Measurements from ENCODE around the gene PTPRG. TPM values are rescaled to one million over a fixed set of nuclear protein-coding genes. Genes with fewer than 3 reads are reported as not detected.

PTPRG gene
- polyA plus RNA-seq, 3 donors, result not detected

GRCh38 chr3:61632568-61633175 is 71.3 kb downstream of the PTPRG start:
- Histone ChIP-seq H4K20me1 (ENCODE audit: insufficient read depth, low read length) (no peaks in the 10 kb centered on the region), H2AFZ (ENCODE audit: insufficient read depth, low read depth, low read length, poor library complexity, severe bottlenecking) (no peak overlapping the region), H3K4me2 (replicated peaks; ENCODE audit: extremely low read depth, low read length, poor library complexity, severe bottlenecking) (no peak overlapping the region), H3K9ac (ENCODE audit: insufficient read depth, low read length, poor library complexity, severe bottlenecking) (no peak overlapping the region), H3K4me1 (ENCODE audit: control insufficient read depth in 1 of 2, insufficient read depth in 2 of 2, low read length in 2 of 2) (no peaks in the 10 kb centered on the region), H3K27me3 (ENCODE audit: control insufficient read depth in 2 of 2, insufficient read depth in 2 of 2, low read length in 2 of 2) (no peaks in the 10 kb centered on the region), H3K9me3 (replicated peaks in 1 of 2; ENCODE audit: control insufficient read depth in 1 of 2, insufficient read depth in 1 of 2, low read length in 2 of 2) (no peaks in the 10 kb centered on the region), H3K36me3 (replicated peaks in 1 of 2; ENCODE audit: control insufficient read depth in 1 of 2, insufficient read depth in 2 of 2, low read length in 2 of 2) (no peaks in the 10 kb centered on the region), H3K79me2 (ENCODE audit: insufficient read depth, low read length) (no peaks in the 10 kb centered on the region), H3K4me3 (replicated peaks in 1 of 3; ENCODE audit: low read depth in 2 of 3, low read length in 3 of 3) (no peak overlapping the region), H3K27ac (ENCODE audit: low read depth in 1 of 2, low read length in 2 of 2) (no peak overlapping the region)
- intact Hi-C loops (cut with micrococcal nuclease), result no loop called here
- H3K4me1 Mint-ChIP-seq, result no peaks in the 10 kb centered on the region
- no peak for TF ChIP-seq CTCF (IDR thresholded peaks at IDR 0.05)
- no peak for DNase-seq
- no peak overlapping the region for H3K4me3 Mint-ChIP-seq
- H3K27me3 Mint-ChIP-seq (ENCODE audit: low read depth in 3 of 3), result peaks cover 0 to 4% (median 0%) of the 10 kb centered on the region in 3 donors
- H3K9me3 Mint-ChIP-seq, result peaks cover 0 to 8% (median 2%) of the 10 kb centered on the region in 7 donors
- 83% methylated on average over 1 of the region's 2 CpGs for WGBS (ENCODE audit: insufficient coverage)
- H3K36me3 Mint-ChIP-seq, result no peaks in the 10 kb centered on the region
- no peak overlapping the region for H3K27ac Mint-ChIP-seq

GRCh38 chr3:61634678-61635077 is 73.3 kb downstream of the PTPRG start:
- intact Hi-C loops (cut with micrococcal nuclease), result no loop called here
- 76% methylated on average over 2 of the region's 3 CpGs for WGBS (ENCODE audit: insufficient coverage)
- H2AFZ ChIP-seq (ENCODE audit: insufficient read depth, low read depth, low read length, poor library complexity, severe bottlenecking), result no peak overlapping the region
- no peak overlapping the region for H3K4me2 ChIP-seq (replicated peaks; ENCODE audit: extremely low read depth, low read length, poor library complexity, severe bottlenecking)
- Mint-ChIP-seq H3K27ac (no peak overlapping the region), H3K4me3 (no peak overlapping the region), H3K27me3 (ENCODE audit: low read depth in 3 of 3) (peaks cover 0 to 1% (median 0%) of the 10 kb centered on the region in 3 donors), H3K9me3 (peaks cover 0 to 6% (median 2%) of the 10 kb centered on the region in 7 donors), H3K4me1 (no peaks in the 10 kb centered on the region), H3K36me3 (no peaks in the 10 kb centered on the region)
- no peaks in the 10 kb centered on the region for H3K4me1 ChIP-seq (ENCODE audit: control insufficient read depth in 1 of 2, insufficient read depth in 2 of 2, low read length in 2 of 2)
- H4K20me1 ChIP-seq (ENCODE audit: insufficient read depth, low read length), result no peaks in the 10 kb centered on the region
- no peaks in the 10 kb centered on the region for H3K9me3 ChIP-seq (replicated peaks in 1 of 2; ENCODE audit: control insufficient read depth in 1 of 2, insufficient read depth in 1 of 2, low read length in 2 of 2)
- no peak overlapping the region for H3K4me3 ChIP-seq (replicated peaks in 1 of 3; ENCODE audit: low read depth in 2 of 3, low read length in 3 of 3)
- no peak overlapping the region for H3K27ac ChIP-seq (ENCODE audit: low read depth in 1 of 2, low read length in 2 of 2)
- no peak for DNase-seq
- H3K27me3 ChIP-seq (ENCODE audit: control insufficient read depth in 2 of 2, insufficient read depth in 2 of 2, low read length in 2 of 2), result no peaks in the 10 kb centered on the region
- H3K79me2 ChIP-seq (ENCODE audit: insufficient read depth, low read length), result no peaks in the 10 kb centered on the region
- no peak overlapping the region for H3K9ac ChIP-seq (ENCODE audit: insufficient read depth, low read length, poor library complexity, severe bottlenecking)
- no peak for TF ChIP-seq CTCF (IDR thresholded peaks at IDR 0.05)
- no peaks in the 10 kb centered on the region for H3K36me3 ChIP-seq (replicated peaks in 1 of 2; ENCODE audit: control insufficient read depth in 1 of 2, insufficient read depth in 2 of 2, low read length in 2 of 2)
